Measurements from ENCODE around the gene SUN1. TPM values are rescaled to one million over a fixed set of nuclear protein-coding genes. Genes with fewer than 3 reads are reported as not detected.

Gene SUN1
- total RNA-seq, 2 experiments from 2014 or later: 69.5 to 69.9 TPM

- Mint-ChIP-seq H3K4me3 (peak within 1 kb of the TSS; percentile 95), H3K27ac (peak within 1 kb of the TSS; percentile 84), H3K4me1 (ENCODE audit: low read depth) (peaks cover 30% of the 10 kb centered on the region), H3K9me3 (no peaks in the 10 kb centered on the region), H3K27me3 (no peaks in the 10 kb centered on the region), H3K36me3 (peaks cover 18% of the 10 kb centered on the region)
- POLR2A ChIA-PET: interaction anchor here (0.7 to 2.0 kb wide), 6 partner anchors 44 to 1554 kb away, joined by 3 to 6 read pairs (median 4); partner anchors contain the start of gene COX19
- intact Hi-C loops (cut with micrococcal nuclease): loop anchor here (1.0 to 10.0 kb wide), 8 partner anchors 44 to 728 kb away; partner anchors contain the start of genes COX19 and SUN1
- DNase-seq: peak; percentile 96
- CTCF ChIA-PET: interaction anchor here (0.9 to 2.7 kb wide), 6 partner anchors 43 to 555 kb away, joined by 3 to 10 read pairs (median 4); no protein-coding TSS in a partner anchor
These were observed 44.0 kb downstream of the SUN1 start, which contains the start of gene GET4 for GRCh38 chr7:876077-876971. Gene GET4, plus strand, starts transcription at chr7:876554. Its CDS starts 92 bp downstream, at chr7:876646.

GRCh38 chr7:876972-877311, 44.7 kb downstream of the SUN1 start:
- Mint-ChIP-seq H3K4me1 (ENCODE audit: low read depth) (peaks cover 33% of the 10 kb centered on the region), H3K36me3 (peaks cover 18% of the 10 kb centered on the region), H3K9me3 (no peaks in the 10 kb centered on the region), H3K27me3 (no peaks in the 10 kb centered on the region), H3K27ac (peak overlapping the region; percentile 84), H3K4me3 (peak overlapping the region; percentile 95)
- intact Hi-C loops (cut with micrococcal nuclease): loop anchor here (1.0 to 10.0 kb wide), 8 partner anchors 45 to 728 kb away; partner anchors contain the start of genes COX19 and SUN1
- ChIA-PET POLR2A (interaction anchor here (1.0 to 2.0 kb wide), 2 partner anchors 46 to 98 kb away, joined by 4 to 6 read pairs; partner anchors contain the start of gene COX19), CTCF (interaction anchor here (2.7 kb wide), 1 partner anchor 91 kb away, joined by 10 read pairs; no protein-coding TSS in a partner anchor)
- no peak for DNase-seq

- intact Hi-C loops (cut with micrococcal nuclease): loop anchor here (2.0 to 10.0 kb wide), 5 partner anchors 53 to 729 kb away; no protein-coding TSS in a partner anchor
- Mint-ChIP-seq H3K27ac (peak overlapping the region; percentile 84), H3K36me3 (peaks cover 14% of the 10 kb centered on the region), H3K27me3 (no peaks in the 10 kb centered on the region), H3K9me3 (no peaks in the 10 kb centered on the region), H3K4me1 (ENCODE audit: low read depth) (peaks cover 36% of the 10 kb centered on the region), H3K4me3 (peak overlapping the region; percentile 95)
- peak; percentile 38 for DNase-seq
- CTCF ChIA-PET: interaction anchor here (1.0 to 2.7 kb wide), 2 partner anchors 92 to 299 kb away, joined by 3 to 10 read pairs; no protein-coding TSS in a partner anchor
- POLR2A ChIA-PET: interaction anchor here (1.0 to 2.0 kb wide), 2 partner anchors 46 to 97 kb away, joined by 4 to 6 read pairs; partner anchors contain the start of gene COX19
These were observed 45.3 kb downstream of the SUN1 start for GRCh38 chr7:877312-878232.

GRCh38 chr7:879093-879492, 46.8 kb downstream of the SUN1 start:
- Mint-ChIP-seq H3K27me3 (no peaks in the 10 kb centered on the region), H3K27ac (no peak overlapping the region), H3K36me3 (peaks cover 3% of the 10 kb centered on the region), H3K4me3 (peak overlapping the region; percentile 35), H3K9me3 (no peaks in the 10 kb centered on the region), H3K4me1 (ENCODE audit: low read depth) (peaks cover 28% of the 10 kb centered on the region)
- DNase-seq: no peak
- ChIA-PET CTCF (interaction anchor here (1.0 kb wide), 1 partner anchor 114 kb away, joined by 3 read pairs; no protein-coding TSS in a partner anchor), POLR2A (no interaction called here)
- intact Hi-C loops (cut with micrococcal nuclease): loop anchor here (5.0 to 10.0 kb wide), 2 partner anchors 277 to 554 kb away; no protein-coding TSS in a partner anchor

GRCh38 chr7:879706-880105, 47.4 kb downstream of the SUN1 start:
- H3K27me3 Mint-ChIP-seq: no peaks in the 10 kb centered on the region
- H3K4me3 Mint-ChIP-seq: peak overlapping the region; percentile 35
- POLR2A ChIA-PET: interaction anchor here (0.5 kb wide), 1 partner anchor 72 kb away, joined by 3 read pairs; no protein-coding TSS in a partner anchor
- H3K4me1 Mint-ChIP-seq (ENCODE audit: low read depth): peaks cover 31% of the 10 kb centered on the region
- CTCF ChIA-PET: interaction anchor here (1.0 kb wide), 1 partner anchor 114 kb away, joined by 3 read pairs; no protein-coding TSS in a partner anchor
- intact Hi-C loops (cut with micrococcal nuclease): loop anchor here (5.0 to 10.0 kb wide), 2 partner anchors 277 to 555 kb away; no protein-coding TSS in a partner anchor
- DNase-seq: no peak
- no peak overlapping the region for H3K27ac Mint-ChIP-seq
- no peaks in the 10 kb centered on the region for H3K9me3 Mint-ChIP-seq
- peaks cover 3% of the 10 kb centered on the region for H3K36me3 Mint-ChIP-seq

- intact Hi-C loops (cut with micrococcal nuclease): no loop called here
- Mint-ChIP-seq H3K27me3 (no peaks in the 10 kb centered on the region), H3K4me3 (no peak overlapping the region), H3K36me3 (peaks cover 3% of the 10 kb centered on the region), H3K4me1 (ENCODE audit: low read depth) (peaks cover 34% of the 10 kb centered on the region), H3K27ac (no peak overlapping the region), H3K9me3 (no peaks in the 10 kb centered on the region)
- ChIA-PET CTCF (no interaction called here), POLR2A (interaction anchor here (0.5 kb wide), 1 partner anchor 71 kb away, joined by 3 read pairs; no protein-coding TSS in a partner anchor)
- DNase-seq: no peak
These were observed 48.2 kb downstream of the SUN1 start for GRCh38 chr7:880450-880849.

GRCh38 chr7:881441-882234, 49.4 kb downstream of the SUN1 start:
- no peaks in the 10 kb centered on the region for H3K9me3 Mint-ChIP-seq
- H3K27ac Mint-ChIP-seq: no peak overlapping the region
- H3K4me1 Mint-ChIP-seq (ENCODE audit: low read depth): peaks cover 34% of the 10 kb centered on the region
- no peak for DNase-seq
- CTCF ChIA-PET: interaction anchor here (2.0 kb wide), 1 partner anchor 8 kb away, joined by 5 read pairs; no protein-coding TSS in a partner anchor
- H3K4me3 Mint-ChIP-seq: no peak overlapping the region
- intact Hi-C loops (cut with micrococcal nuclease): no loop called here
- POLR2A ChIA-PET: no interaction called here
- peaks cover 3% of the 10 kb centered on the region for H3K36me3 Mint-ChIP-seq
- no peaks in the 10 kb centered on the region for H3K27me3 Mint-ChIP-seq

GRCh38 chr7:882336-883035, 50.2 kb downstream of the SUN1 start:
- Mint-ChIP-seq H3K4me3 (no peak overlapping the region), H3K4me1 (ENCODE audit: low read depth) (peaks cover 34% of the 10 kb centered on the region), H3K9me3 (no peaks in the 10 kb centered on the region), H3K36me3 (peaks cover 2% of the 10 kb centered on the region), H3K27ac (no peak overlapping the region), H3K27me3 (no peaks in the 10 kb centered on the region)
- ChIA-PET POLR2A (no interaction called here), CTCF (interaction anchor here (2.0 kb wide), 1 partner anchor 9 kb away, joined by 5 read pairs; no protein-coding TSS in a partner anchor)
- intact Hi-C loops (cut with micrococcal nuclease): no loop called here
- no peak for DNase-seq

GRCh38 chr7:883055-884021, 51.1 kb downstream of the SUN1 start:
- Mint-ChIP-seq H3K27me3 (no peaks in the 10 kb centered on the region), H3K27ac (no peak overlapping the region), H3K36me3 (peaks cover 5% of the 10 kb centered on the region), H3K9me3 (no peaks in the 10 kb centered on the region), H3K4me3 (no peak overlapping the region), H3K4me1 (ENCODE audit: low read depth) (peaks cover 30% of the 10 kb centered on the region)
- intact Hi-C loops (cut with micrococcal nuclease): no loop called here
- CTCF ChIA-PET: interaction anchor here (2.0 kb wide), 1 partner anchor 10 kb away, joined by 5 read pairs; no protein-coding TSS in a partner anchor
- POLR2A ChIA-PET: no interaction called here
- no peak for DNase-seq
